HepG2 (cell line): ENCODE measurements around the gene MFSD11. TPM values are rescaled to one million over a fixed set of nuclear protein-coding genes. Genes with fewer than 3 reads are reported as not detected.
A peak's percentile ranks its signal among the peaks of the same experiment; 100 is the strongest.

ENCODE experiments used
- ARNT ChIP-seq: fragments of 450-650 bp; IDR thresholded peaks from 2 replicates; pipeline ENCODE4 v1.6.1; 2017
- DPF2 ChIP-seq: sonication (generic); formaldehyde crosslinking; IDR thresholded peaks from 2 replicates; pipeline ENCODE4 v1.4.0; 2020; ENCODE audit warnings: mild to moderate bottlenecking, low read depth, missing genetic modification reagents, borderline replicate concordance
- RCOR2 ChIP-seq: IDR thresholded peaks from 2 replicates; pipeline ENCODE4 v1.6.1; 2016; ENCODE audit warnings: missing biosample characterization, missing genetic modification reagents
- SSRP1 ChIP-seq: IDR thresholded peaks from 2 replicates; pipeline ENCODE4 v1.6.1; 2016; ENCODE audit warnings: control low read depth
- STAG1 ChIP-seq: sonication (generic); formaldehyde crosslinking; IDR thresholded peaks from 2 replicates; pipeline ENCODE4 v1.4.0; 2020; ENCODE audit warnings: missing genetic modification reagents
- TCF12 ChIP-seq, 2 experiments: fragments of 450-650 bp in 1 of 2; sonication (generic) in 1 of 2; formaldehyde crosslinking in 1 of 2; IDR thresholded peaks; 2 replicates each; pipeline versions ENCODE4 v1.6.1 to v1.8.0; 2017 to 2022; ENCODE audit warnings: antibody characterized with exemption in 1 of 2, mild to moderate bottlenecking in 1 of 2, missing genetic modification reagents in 1 of 2, moderate library complexity in 1 of 2
- ZC3H4 ChIP-seq: sonication (generic); formaldehyde crosslinking; IDR thresholded peaks from 2 replicates; pipeline ENCODE4 v1.4.0; 2020; ENCODE audit warnings: missing genetic modification reagents, borderline replicate concordance
- ZNF451 ChIP-seq: sonication (generic); formaldehyde crosslinking; IDR thresholded peaks from 2 replicates; pipeline ENCODE4 v1.5.0; 2020; ENCODE audit warnings: mild to moderate bottlenecking, missing genetic modification reagents
- ZNF468 ChIP-seq: sonication (generic); formaldehyde crosslinking; IDR thresholded peaks from 2 replicates; pipeline ENCODE4 v1.8.0; 2022; ENCODE audit warnings: mild to moderate bottlenecking, moderate library complexity, missing genetic modification reagents
- ZNF556 ChIP-seq: sonication (generic); formaldehyde crosslinking; IDR thresholded peaks from 2 replicates; pipeline ENCODE4 v1.4.0; 2020; ENCODE audit warnings: mild to moderate bottlenecking, missing genetic modification reagents, borderline replicate concordance
- ZNF615 ChIP-seq: sonication (generic); formaldehyde crosslinking; IDR thresholded peaks from 2 replicates; pipeline ENCODE4 v1.5.0; 2020; ENCODE audit warnings: mild to moderate bottlenecking, missing genetic modification reagents, borderline replicate concordance
- ZNF619 ChIP-seq: sonication (generic); formaldehyde crosslinking; IDR thresholded peaks from 2 replicates; pipeline ENCODE4 v1.4.0; 2020; ENCODE audit warnings: mild to moderate bottlenecking, missing genetic modification reagents
- ZNF768 ChIP-seq: sonication (generic); formaldehyde crosslinking; IDR thresholded peaks from 2 replicates; pipeline ENCODE4 v1.4.0; 2020; ENCODE audit warnings: missing genetic modification reagents
- ZZZ3 ChIP-seq: sonication (generic); formaldehyde crosslinking; IDR thresholded peaks from 2 replicates; pipeline ENCODE4 v1.4.0; 2020; ENCODE audit warnings: missing genetic modification reagents, mild to moderate bottlenecking, borderline replicate concordance
- polyA plus RNA-seq, 8 experiments: library from polyadenylated mRNA; depleted of rRNA in 3 of 8; stranded (reverse) in 7 of 8; unstranded in 1 of 8; fragments of >200 nt; fragmentation: Illumina TruSeq in 4 of 8; extraction: Trizol in 4 of 8; gene quantifications; 2 replicates each; pipeline versions ENCODE4 v1.2.1 to v1.2.3, GENCODE V29; 2011 to 2016; ENCODE audit warnings: low read depth in 4 of 8, missing spikeins in 1 of 8, mixed read lengths in 1 of 8; ENCODE audit not compliant: insufficient read depth in 1 of 8
- total RNA-seq, 5 experiments: library from RNA; depleted of rRNA; stranded (reverse); fragments of >200 nt; fragmentation: Illumina TruSeq; extraction: Trizol; gene quantifications; 2 replicates each; pipeline ENCODE4 v1.2.3, GENCODE V29; 2016; ENCODE audit warnings: low read depth in 1 of 5
- TF ChIP-seq, protein P1 (sequence below): sonication (generic); formaldehyde crosslinking; IDR thresholded peaks from 2 replicates; pipeline ENCODE4 v1.4.0; 2020; ENCODE audit warnings: missing genetic modification reagents
- TF ChIP-seq, protein P2 (sequence below): IDR thresholded peaks from 2 replicates; pipeline ENCODE4 v1.6.1; 2016; ENCODE audit warnings: low read depth, missing genetic modification reagents, missing compliant biosample characterization
- TF ChIP-seq, protein P3 (sequence below): sonication (generic); formaldehyde crosslinking; IDR thresholded peaks from 2 replicates; pipeline ENCODE4 v1.9.0; 2021; ENCODE audit warnings: missing genetic modification reagents, mild to moderate bottlenecking, borderline replicate concordance
- TF ChIP-seq, protein P4 (sequence below), 2 experiments: sonication (generic) in 1 of 2; formaldehyde crosslinking in 1 of 2; IDR thresholded peaks; 2 replicates each; pipeline versions ENCODE4 v1.5.1 to v1.6.1; 2011 to 2020; ENCODE audit warnings: borderline replicate concordance in 1 of 2, low read depth in 1 of 2, low read length in 1 of 2, mild to moderate bottlenecking in 1 of 2, missing genetic modification reagents in 1 of 2, moderate library complexity in 1 of 2

MFSD11 gene
- total and polyA plus RNA-seq, 2 of the 13 experiments (the other 11 are each of a cell fraction or from before 2014, with no cell fraction given) = 26.1 to 36.3 TPM

DNA sequence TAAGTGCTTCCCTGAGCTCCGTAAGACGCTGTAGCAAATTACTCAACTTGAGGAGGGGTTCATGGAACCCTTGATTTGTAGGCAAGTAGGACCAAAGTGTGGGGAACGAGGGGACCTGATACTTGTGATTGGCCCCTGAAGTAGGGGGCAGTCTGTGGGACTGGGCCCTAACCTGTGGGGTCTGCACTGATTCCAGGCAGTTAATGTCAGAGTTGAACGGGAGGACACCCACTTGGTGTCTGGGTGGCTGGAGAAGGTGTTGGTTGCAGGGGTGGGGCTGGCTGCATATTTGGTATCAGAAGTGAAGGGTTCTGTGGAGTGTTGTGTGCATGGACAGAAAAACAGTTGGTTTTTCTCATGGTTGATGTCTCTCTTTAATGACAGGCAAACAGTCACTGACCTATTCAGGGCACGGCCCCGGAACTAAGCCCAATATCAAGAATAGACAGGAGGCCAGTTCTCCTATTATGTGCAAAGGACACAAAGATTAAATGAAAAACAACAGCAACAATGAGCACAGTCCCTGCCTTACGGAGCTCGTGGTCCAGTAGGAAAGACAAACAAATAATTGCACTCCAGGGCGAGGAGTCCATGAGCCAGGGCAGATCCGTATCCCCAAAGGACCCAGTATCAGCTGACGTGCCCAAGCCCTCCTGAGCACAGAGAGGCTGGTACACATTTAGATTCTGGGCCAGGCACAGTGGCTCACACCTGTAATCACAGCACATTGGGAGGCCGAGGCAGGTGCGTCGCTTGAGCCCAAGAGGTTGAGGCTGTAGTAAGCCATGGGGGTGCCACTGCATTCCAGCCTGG lies 46.3 kb upstream of the MFSD11 start (continued):
- TF ChIP-seq ZNF556 (CRISPR knock-in tag) = peak; percentile 59; the same call in 1 of the 2 replicates
- TF ChIP-seq SSRP1 = no peak
- no peak for TF ChIP-seq ZZZ3 (CRISPR knock-in tag)
- TF ChIP-seq STAG1 (CRISPR knock-in tag) = no peak
- TF ChIP-seq ZNF468 (CRISPR knock-in tag) = no peak
- TF ChIP-seq DPF2 (CRISPR knock-in tag) = peak; percentile 84; the same call in 1 of the 2 replicates
- TF ChIP-seq ZNF768 = peak; percentile 94
- TF ChIP-seq ZNF615 (CRISPR knock-in tag) = no peak
- TF ChIP-seq, protein P1, sequence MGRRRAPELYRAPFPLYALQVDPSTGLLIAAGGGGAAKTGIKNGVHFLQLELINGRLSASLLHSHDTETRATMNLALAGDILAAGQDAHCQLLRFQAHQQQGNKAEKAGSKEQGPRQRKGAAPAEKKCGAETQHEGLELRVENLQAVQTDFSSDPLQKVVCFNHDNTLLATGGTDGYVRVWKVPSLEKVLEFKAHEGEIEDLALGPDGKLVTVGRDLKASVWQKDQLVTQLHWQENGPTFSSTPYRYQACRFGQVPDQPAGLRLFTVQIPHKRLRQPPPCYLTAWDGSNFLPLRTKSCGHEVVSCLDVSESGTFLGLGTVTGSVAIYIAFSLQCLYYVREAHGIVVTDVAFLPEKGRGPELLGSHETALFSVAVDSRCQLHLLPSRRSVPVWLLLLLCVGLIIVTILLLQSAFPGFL = no peak
- no peak for TF ChIP-seq ZC3H4 (CRISPR knock-in tag)
- no peak for TF ChIP-seq TCF12 (IDR thresholded peaks at IDR 0.05)
- no peak; the same call in none of the 2 replicates for TF ChIP-seq TCF12 (CRISPR knock-in tag; IDR thresholded peaks at IDR 0.05)
- TF ChIP-seq ZNF619 = no peak
- TF ChIP-seq ARNT = no peak
- TF ChIP-seq, protein P2, sequence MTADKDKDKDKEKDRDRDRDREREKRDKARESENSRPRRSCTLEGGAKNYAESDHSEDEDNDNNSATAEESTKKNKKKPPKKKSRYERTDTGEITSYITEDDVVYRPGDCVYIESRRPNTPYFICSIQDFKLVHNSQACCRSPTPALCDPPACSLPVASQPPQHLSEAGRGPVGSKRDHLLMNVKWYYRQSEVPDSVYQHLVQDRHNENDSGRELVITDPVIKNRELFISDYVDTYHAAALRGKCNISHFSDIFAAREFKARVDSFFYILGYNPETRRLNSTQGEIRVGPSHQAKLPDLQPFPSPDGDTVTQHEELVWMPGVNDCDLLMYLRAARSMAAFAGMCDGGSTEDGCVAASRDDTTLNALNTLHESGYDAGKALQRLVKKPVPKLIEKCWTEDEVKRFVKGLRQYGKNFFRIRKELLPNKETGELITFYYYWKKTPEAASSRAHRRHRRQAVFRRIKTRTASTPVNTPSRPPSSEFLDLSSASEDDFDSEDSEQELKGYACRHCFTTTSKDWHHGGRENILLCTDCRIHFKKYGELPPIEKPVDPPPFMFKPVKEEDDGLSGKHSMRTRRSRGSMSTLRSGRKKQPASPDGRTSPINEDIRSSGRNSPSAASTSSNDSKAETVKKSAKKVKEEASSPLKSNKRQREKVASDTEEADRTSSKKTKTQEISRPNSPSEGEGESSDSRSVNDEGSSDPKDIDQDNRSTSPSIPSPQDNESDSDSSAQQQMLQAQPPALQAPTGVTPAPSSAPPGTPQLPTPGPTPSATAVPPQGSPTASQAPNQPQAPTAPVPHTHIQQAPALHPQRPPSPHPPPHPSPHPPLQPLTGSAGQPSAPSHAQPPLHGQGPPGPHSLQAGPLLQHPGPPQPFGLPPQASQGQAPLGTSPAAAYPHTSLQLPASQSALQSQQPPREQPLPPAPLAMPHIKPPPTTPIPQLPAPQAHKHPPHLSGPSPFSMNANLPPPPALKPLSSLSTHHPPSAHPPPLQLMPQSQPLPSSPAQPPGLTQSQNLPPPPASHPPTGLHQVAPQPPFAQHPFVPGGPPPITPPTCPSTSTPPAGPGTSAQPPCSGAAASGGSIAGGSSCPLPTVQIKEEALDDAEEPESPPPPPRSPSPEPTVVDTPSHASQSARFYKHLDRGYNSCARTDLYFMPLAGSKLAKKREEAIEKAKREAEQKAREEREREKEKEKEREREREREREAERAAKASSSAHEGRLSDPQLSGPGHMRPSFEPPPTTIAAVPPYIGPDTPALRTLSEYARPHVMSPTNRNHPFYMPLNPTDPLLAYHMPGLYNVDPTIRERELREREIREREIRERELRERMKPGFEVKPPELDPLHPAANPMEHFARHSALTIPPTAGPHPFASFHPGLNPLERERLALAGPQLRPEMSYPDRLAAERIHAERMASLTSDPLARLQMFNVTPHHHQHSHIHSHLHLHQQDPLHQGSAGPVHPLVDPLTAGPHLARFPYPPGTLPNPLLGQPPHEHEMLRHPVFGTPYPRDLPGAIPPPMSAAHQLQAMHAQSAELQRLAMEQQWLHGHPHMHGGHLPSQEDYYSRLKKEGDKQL (CRISPR knock-in tag) = no peak
- TF ChIP-seq, protein P3, sequence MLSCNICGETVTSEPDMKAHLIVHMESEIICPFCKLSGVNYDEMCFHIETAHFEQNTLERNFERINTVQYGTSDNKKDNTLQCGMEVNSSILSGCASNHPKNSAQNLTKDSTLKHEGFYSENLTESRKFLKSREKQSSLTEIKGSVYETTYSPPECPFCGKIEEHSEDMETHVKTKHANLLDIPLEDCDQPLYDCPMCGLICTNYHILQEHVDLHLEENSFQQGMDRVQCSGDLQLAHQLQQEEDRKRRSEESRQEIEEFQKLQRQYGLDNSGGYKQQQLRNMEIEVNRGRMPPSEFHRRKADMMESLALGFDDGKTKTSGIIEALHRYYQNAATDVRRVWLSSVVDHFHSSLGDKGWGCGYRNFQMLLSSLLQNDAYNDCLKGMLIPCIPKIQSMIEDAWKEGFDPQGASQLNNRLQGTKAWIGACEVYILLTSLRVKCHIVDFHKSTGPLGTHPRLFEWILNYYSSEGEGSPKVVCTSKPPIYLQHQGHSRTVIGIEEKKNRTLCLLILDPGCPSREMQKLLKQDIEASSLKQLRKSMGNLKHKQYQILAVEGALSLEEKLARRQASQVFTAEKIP (CRISPR knock-in tag) = no peak
- TF ChIP-seq RCOR2 (CRISPR knock-in tag) = no peak; the same call in 1 of the 2 replicates
- peak; percentile 83; the same call in 1 of the 2 replicates for TF ChIP-seq ZNF451 (CRISPR knock-in tag)
- TF ChIP-seq, protein P4, sequence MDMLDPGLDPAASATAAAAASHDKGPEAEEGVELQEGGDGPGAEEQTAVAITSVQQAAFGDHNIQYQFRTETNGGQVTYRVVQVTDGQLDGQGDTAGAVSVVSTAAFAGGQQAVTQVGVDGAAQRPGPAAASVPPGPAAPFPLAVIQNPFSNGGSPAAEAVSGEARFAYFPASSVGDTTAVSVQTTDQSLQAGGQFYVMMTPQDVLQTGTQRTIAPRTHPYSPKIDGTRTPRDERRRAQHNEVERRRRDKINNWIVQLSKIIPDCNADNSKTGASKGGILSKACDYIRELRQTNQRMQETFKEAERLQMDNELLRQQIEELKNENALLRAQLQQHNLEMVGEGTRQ (IDR thresholded peaks at IDR 0.05; ENCODE audit: low read depth, low read length) = no peak
- TF ChIP-seq, protein P4 (CRISPR knock-in tag; IDR thresholded peaks at IDR 0.05; ENCODE audit: borderline replicate concordance) = peak; percentile 47; the same call in 1 of the 2 replicates
